Measurements from ENCODE around the gene ADAM10. TPM values are rescaled to one million over a fixed set of nuclear protein-coding genes. Genes with fewer than 3 reads are reported as not detected.

The ADAM10 gene
- total and polyA plus RNA-seq, 2 of the 4 experiments (the other 2 are of a cell fraction): 110 to 185 TPM

- Histone ChIP-seq H3K9ac (ENCODE audit: low read depth, low read length) (no peak overlapping the region), H2BK15ac (ENCODE audit: low read depth, low read length) (no peak overlapping the region), H3K36me3 (ENCODE audit: control insufficient read depth, insufficient read depth, low read length) (peaks cover 9% of the 10 kb centered on the region; the same call in 1 of the 2 replicates), H3K56ac (ENCODE audit: extremely low read depth, insufficient read depth, low read length) (no peak overlapping the region), H3K27ac (ENCODE audit: insufficient read depth, low read length) (no peak overlapping the region), H2BK20ac (ENCODE audit: low read depth, low read length) (no peak overlapping the region), H3K79me1 (ENCODE audit: low read depth in 1 of 2, low read length in 2 of 2) (peaks cover 35 to 64% of the 10 kb centered on the region in 2 experiments), H3K18ac (ENCODE audit: low read depth, low read length) (no peak overlapping the region), H4K20me1 (ENCODE audit: insufficient read depth, low read length) (peaks cover 60% of the 10 kb centered on the region), H3K4me1 (ENCODE audit: control insufficient read depth, insufficient read depth, low read length) (peaks cover 3% of the 10 kb centered on the region), H4K8ac (ENCODE audit: low read depth in 2 of 2, low read length in 2 of 2) (no peak overlapping the region), H3K4me3 (ENCODE audit: insufficient read depth, low read depth, low read length) (no peak overlapping the region), H3K4ac (ENCODE audit: low read depth, low read length) (no peak overlapping the region), H2AFZ (replicated peaks; ENCODE audit: low read length, poor library complexity) (no peak overlapping the region), H2AK9ac (replicated peaks; ENCODE audit: low read depth, low read length, poor library complexity) (no peak overlapping the region), H3K9me1 (ENCODE audit: insufficient read depth, low read length) (peaks cover 6% of the 10 kb centered on the region; the same call in 1 of the 2 replicates), H3K4me2 (ENCODE audit: low read depth, low read length) (no peak overlapping the region), H3K14ac (replicated peaks; ENCODE audit: low read depth, low read length) (no peak overlapping the region), H2BK5ac (ENCODE audit: low read depth, low read length, poor library complexity, severe bottlenecking) (no peak overlapping the region), H4K5ac (ENCODE audit: low read depth, low read length) (no peak overlapping the region), H2AK5ac (ENCODE audit: low read depth, low read length) (no peak overlapping the region), H3K9me3 (ENCODE audit: control insufficient read depth, insufficient read depth, low read length) (peaks cover 3% of the 10 kb centered on the region), H3K27me3 (ENCODE audit: control insufficient read depth, insufficient read depth, low read length) (no peaks in the 10 kb centered on the region), H4K91ac (ENCODE audit: insufficient read depth, low read depth, low read length) (no peak overlapping the region), H2BK120ac (ENCODE audit: low read depth, low read length) (no peak overlapping the region), H3K23ac (ENCODE audit: low read depth, low read length) (no peak overlapping the region)
- intact Hi-C loops (cut with micrococcal nuclease): no loop called here
- dilution Hi-C loops (cut with HindIII; ENCODE audit: low sequenced_read_pairs, unreplicated experiment): no loop called here
- POLR2A ChIA-PET (ENCODE audit: unreplicated experiment): no interaction called here
- CTCF ChIA-PET: no interaction called here
- DNase-seq (no peak), ATAC-seq (ENCODE audit: low read depth) (no peak)
- no CpG with 5 or more reads among the region's 2 CpGs for WGBS, 2 experiments (ENCODE audit: extremely low coverage in 2 of 2, insufficient read length in 1 of 2)
- BruUV-seq (replicated peaks): no TSS peak
- no peak for TF ChIP-seq CHD1 (IDR thresholded peaks at IDR 0.05; ENCODE audit: low read depth, low read length)
- no peak for TF ChIP-seq MAFK (IDR thresholded peaks at IDR 0.05; ENCODE audit: low read depth, low read length)
- TF ChIP-seq CEBPB (IDR thresholded peaks at IDR 0.05; ENCODE audit: low read depth, low read length): peak; percentile 53
- in situ Hi-C loops (cut with MboI; ENCODE audit: low sequenced_read_pairs): no loop called here
Observed at GRCh38 chr15:58702233-58702632, 47.3 kb downstream of the ADAM10 start.
